ENCODE results near the gene HS6ST3. TPM values are rescaled to one million over a fixed set of nuclear protein-coding genes. Genes with fewer than 3 reads are reported as not detected.

The HS6ST3 gene
- total RNA-seq, 4 donors from 2014 or later: 0.16 to 0.27 TPM; not detected in 2

DNA sequence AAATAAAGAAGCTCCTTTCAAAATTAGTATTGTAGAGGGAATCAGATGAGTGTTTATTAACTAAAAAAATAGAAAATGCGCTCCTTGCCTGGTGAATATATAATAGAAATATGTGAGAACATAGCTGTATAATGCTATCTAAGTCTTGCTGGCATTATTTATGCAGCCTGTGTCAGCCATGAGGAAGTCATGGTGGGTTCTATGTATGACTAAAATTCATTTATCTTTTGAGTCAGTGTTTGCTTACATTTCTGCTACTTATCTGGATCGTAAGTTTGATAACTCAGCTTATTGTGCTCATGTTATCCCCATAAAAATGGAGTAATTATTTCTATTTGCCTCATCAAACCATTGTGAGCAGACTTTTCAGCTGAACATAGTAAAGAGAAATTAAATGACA is 455.1 kb downstream of the HS6ST3 start:
- TF ChIP-seq, protein P1, sequence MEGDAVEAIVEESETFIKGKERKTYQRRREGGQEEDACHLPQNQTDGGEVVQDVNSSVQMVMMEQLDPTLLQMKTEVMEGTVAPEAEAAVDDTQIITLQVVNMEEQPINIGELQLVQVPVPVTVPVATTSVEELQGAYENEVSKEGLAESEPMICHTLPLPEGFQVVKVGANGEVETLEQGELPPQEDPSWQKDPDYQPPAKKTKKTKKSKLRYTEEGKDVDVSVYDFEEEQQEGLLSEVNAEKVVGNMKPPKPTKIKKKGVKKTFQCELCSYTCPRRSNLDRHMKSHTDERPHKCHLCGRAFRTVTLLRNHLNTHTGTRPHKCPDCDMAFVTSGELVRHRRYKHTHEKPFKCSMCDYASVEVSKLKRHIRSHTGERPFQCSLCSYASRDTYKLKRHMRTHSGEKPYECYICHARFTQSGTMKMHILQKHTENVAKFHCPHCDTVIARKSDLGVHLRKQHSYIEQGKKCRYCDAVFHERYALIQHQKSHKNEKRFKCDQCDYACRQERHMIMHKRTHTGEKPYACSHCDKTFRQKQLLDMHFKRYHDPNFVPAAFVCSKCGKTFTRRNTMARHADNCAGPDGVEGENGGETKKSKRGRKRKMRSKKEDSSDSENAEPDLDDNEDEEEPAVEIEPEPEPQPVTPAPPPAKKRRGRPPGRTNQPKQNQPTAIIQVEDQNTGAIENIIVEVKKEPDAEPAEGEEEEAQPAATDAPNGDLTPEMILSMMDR (IDR thresholded peaks at IDR 0.05): no peak
- no peak for TF ChIP-seq POLR2A (IDR thresholded peaks at IDR 0.05)
- no peak for TF ChIP-seq POLR2AphosphoS5 (IDR thresholded peaks at IDR 0.05)
- TF ChIP-seq EP300 (IDR thresholded peaks at IDR 0.05; ENCODE audit: low read depth): no peak
- Histone ChIP-seq H3K4me3 (no peak overlapping the region), H3K36me3 (no peaks in the 10 kb centered on the region), H3K27me3 (no peaks in the 10 kb centered on the region), H3K9me3 (no peaks in the 10 kb centered on the region), H3K4me1 (no peaks in the 10 kb centered on the region), H3K27ac (no peak overlapping the region)
- in situ Hi-C loops (cut with MboI; ENCODE audit: low pct_ligation_motif_present in 1 of 4, low pct_unique_long_range_greater_than_20kb in 1 of 4, low sequenced_read_pairs in 3 of 4) (no loop called here), intact Hi-C loops (cut with DNase I; ENCODE audit: low total_unique reads) (no loop called here)
- no peak for DNase-seq
- WGBS, 2 donors (ENCODE audit: low coverage in 1 of 2): 52 to 65% methylated on average over 2 of the region's 2 CpGs

- 72 to 80% methylated on average over 3 of the region's 3 CpGs for WGBS, 2 donors (ENCODE audit: low coverage in 1 of 2)
- no peak for TF ChIP-seq EP300 (IDR thresholded peaks at IDR 0.05; ENCODE audit: low read depth)
- TF ChIP-seq POLR2A (IDR thresholded peaks at IDR 0.05): no peak
- no peak for TF ChIP-seq POLR2AphosphoS5 (IDR thresholded peaks at IDR 0.05)
- TF ChIP-seq, protein P1 (IDR thresholded peaks at IDR 0.05): no peak
- in situ Hi-C loops (cut with MboI; ENCODE audit: low pct_ligation_motif_present in 1 of 4, low pct_unique_long_range_greater_than_20kb in 1 of 4, low sequenced_read_pairs in 3 of 4): no loop called here
- Histone ChIP-seq H3K36me3 (no peaks in the 10 kb centered on the region), H3K27me3 (no peaks in the 10 kb centered on the region), H3K4me3 (no peak overlapping the region), H3K4me1 (no peaks in the 10 kb centered on the region), H3K9me3 (no peaks in the 10 kb centered on the region), H3K27ac (no peak overlapping the region)
- intact Hi-C loops (cut with DNase I; ENCODE audit: low total_unique reads): no loop called here
- no peak for DNase-seq
Observed at GRCh38 chr13:96546463-96546862, 456.6 kb downstream of the HS6ST3 start.

- H3K4me1 ChIP-seq: no peaks in the 10 kb centered on the region
- H3K36me3 ChIP-seq: no peaks in the 10 kb centered on the region
- TF ChIP-seq POLR2AphosphoS5 (IDR thresholded peaks at IDR 0.05) (no peak), POLR2A (IDR thresholded peaks at IDR 0.05) (no peak), EP300 (IDR thresholded peaks at IDR 0.05; ENCODE audit: low read depth) (no peak)
- TF ChIP-seq, protein P1 (IDR thresholded peaks at IDR 0.05): no peak
- in situ Hi-C loops (cut with MboI; ENCODE audit: low pct_ligation_motif_present in 1 of 4, low pct_unique_long_range_greater_than_20kb in 1 of 4, low sequenced_read_pairs in 3 of 4) (no loop called here), intact Hi-C loops (cut with DNase I; ENCODE audit: low total_unique reads) (no loop called here)
- no peaks in the 10 kb centered on the region for H3K9me3 ChIP-seq
- H3K27ac ChIP-seq: no peak overlapping the region
- WGBS, 2 donors (ENCODE audit: low coverage in 1 of 2): 55 to 67% methylated on average over 3 to 5 of the region's 5 CpGs
- DNase-seq: no peak
- H3K27me3 ChIP-seq: no peaks in the 10 kb centered on the region
- no peak overlapping the region for H3K4me3 ChIP-seq
Observed at GRCh38 chr13:96551546-96551945, 461.6 kb downstream of the HS6ST3 start.

GRCh38 chr13:96552559-96552958 is 462.7 kb downstream of the HS6ST3 start:
- H3K4me3 ChIP-seq: no peak overlapping the region
- intact Hi-C loops (cut with DNase I; ENCODE audit: low total_unique reads) (no loop called here), in situ Hi-C loops (cut with MboI; ENCODE audit: low pct_ligation_motif_present in 1 of 4, low pct_unique_long_range_greater_than_20kb in 1 of 4, low sequenced_read_pairs in 3 of 4) (no loop called here)
- no peaks in the 10 kb centered on the region for H3K4me1 ChIP-seq
- 83% methylated on average over 2 of the region's 2 CpGs; no CpG with 5 or more reads in 1 of the 2 donors for whole genome bisulfite sequencing, 2 donors (ENCODE audit: low coverage in 1 of 2)
- TF ChIP-seq POLR2AphosphoS5 (IDR thresholded peaks at IDR 0.05) (no peak), EP300 (IDR thresholded peaks at IDR 0.05; ENCODE audit: low read depth) (no peak), POLR2A (IDR thresholded peaks at IDR 0.05) (no peak)
- TF ChIP-seq, protein P1 (IDR thresholded peaks at IDR 0.05): no peak
- no peak for DNase-seq
- no peaks in the 10 kb centered on the region for H3K9me3 ChIP-seq
- no peaks in the 10 kb centered on the region for H3K36me3 ChIP-seq
- H3K27ac ChIP-seq: no peak overlapping the region
- H3K27me3 ChIP-seq: no peaks in the 10 kb centered on the region

All from transverse colon (tissue), 4 donors.